ENCODE data around the gene OR2A7.
"Not testable (repeated sequence)": the region's sequence is repeated elsewhere in the genome, so short reads cannot be mapped to it uniquely, and the experiment has no call there.

Gene OR2A7

DNA sequence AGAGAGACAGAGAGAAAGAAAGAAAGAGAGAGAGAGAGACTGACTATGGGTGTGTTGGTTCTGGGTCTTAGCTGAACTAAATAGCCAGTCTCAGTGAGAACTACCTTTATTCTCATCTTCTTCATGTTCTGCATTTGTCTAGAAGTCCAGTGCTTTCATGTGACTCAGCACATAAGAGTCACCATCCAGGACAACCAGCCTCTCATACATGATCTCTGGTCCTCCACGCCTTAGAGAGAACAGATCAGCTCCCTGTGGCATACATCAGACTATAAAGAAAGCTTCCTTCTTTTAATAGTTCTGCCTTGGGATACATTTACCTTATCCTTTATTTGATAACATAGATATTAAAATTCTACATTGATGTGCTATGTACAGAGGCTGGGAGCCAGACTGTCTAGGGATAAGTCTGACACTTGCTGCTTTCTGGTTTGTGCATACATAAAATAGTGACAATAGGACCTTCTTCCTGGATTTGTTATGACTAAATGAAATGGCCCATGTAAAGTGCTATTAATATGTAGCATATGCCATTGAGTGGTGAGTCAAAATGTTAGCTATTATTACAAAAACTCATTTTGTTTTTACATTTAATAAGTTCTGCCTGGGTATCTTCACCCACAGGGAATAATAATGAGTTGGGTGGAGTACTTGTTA, 16.8 kb downstream of the OR2A7 start:
- not testable (repeated sequence) for DNase-seq

GRCh38 chr7:144246967-144247366, 17.6 kb downstream of the OR2A7 start:
- DNase-seq: not testable (repeated sequence)

DNA sequence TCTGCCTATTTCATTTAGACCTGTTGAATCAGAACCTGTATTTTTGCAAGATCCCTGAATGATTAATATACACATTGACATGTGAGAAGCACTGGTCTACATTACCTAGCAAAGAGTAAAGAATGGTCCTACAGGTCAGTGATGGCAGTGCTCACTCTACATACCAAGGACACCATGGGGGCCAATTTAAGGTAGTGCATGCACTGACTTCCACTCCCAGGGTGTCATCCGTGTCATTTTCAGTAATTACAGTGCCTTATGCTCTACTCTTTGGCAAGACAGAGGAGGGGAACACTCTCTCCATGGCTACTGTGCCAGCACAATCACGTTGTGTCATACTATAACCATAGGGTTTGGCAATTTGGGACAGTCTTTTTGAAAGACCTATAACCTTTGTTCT, 19.2 kb downstream of the OR2A7 start:
- DNase-seq: not testable (repeated sequence)

- not testable (repeated sequence) for DNase-seq
Measured at GRCh38 chr7:144239365-144239764, 25.2 kb downstream of the OR2A7 start, which contains the start of gene OR2A42. TSS of gene OR2A42 (minus strand) at chr7:144239605. CDS start at chr7:144232843, 6,762 bp downstream.

DNA sequence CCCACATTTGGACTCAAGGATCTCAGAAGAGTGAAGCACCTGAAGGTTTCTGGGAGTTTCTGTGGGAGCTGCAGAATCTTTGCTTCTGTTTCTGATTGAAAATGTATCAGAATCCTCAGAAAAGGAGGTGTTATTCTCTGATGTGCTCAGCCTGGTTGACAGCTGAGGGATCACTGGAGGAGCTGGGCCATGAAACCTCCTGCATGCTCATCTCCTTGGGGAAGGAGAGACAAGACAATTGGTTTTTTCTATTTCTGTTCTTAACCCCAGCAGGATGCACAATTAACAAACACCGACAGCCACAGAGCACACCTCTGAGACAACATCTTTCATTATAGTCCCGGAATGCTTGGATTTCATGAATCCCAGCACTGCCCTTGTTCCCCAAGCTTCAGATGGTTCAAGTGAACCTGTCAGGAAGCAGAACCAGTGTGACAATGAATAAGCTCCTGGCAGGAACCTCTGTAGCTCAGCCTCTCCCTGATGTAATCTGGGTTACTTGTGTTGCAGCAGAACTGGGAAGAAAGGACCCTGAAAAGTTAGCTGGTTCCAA, 26.0 kb downstream of the OR2A7 start:
- not testable (repeated sequence) for DNase-seq

DNA sequence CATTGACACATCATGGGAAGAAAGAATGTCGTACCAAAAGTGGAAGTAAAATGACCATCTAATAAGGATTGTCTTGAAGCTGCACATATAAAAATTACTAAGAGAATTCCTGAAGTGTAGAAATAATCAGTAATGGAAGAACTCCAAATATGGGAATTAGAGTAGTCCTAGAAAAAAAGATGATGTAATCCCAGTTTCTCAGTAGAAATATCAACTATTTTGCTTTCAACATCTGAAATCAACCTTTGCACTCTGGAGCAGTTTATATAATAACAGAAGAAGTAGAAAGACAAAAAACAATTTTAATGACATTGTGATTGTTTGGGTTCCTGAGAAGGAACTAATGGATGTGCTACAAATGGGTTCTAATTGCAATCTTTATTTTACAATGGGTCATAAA, 31.6 kb downstream of the OR2A7 start:
- DNase-seq: not testable (repeated sequence)

- DNase-seq: not testable (repeated sequence)
Measured at GRCh38 chr7:144231027-144231426, 33.6 kb downstream of the OR2A7 start.

GRCh38 chr7:144228810-144229209, 35.8 kb downstream of the OR2A7 start:
- DNase-seq: not testable (repeated sequence)

GRCh38 chr7:144226866-144227265, 37.7 kb downstream of the OR2A7 start:
- DNase-seq: not testable (repeated sequence)

DNA sequence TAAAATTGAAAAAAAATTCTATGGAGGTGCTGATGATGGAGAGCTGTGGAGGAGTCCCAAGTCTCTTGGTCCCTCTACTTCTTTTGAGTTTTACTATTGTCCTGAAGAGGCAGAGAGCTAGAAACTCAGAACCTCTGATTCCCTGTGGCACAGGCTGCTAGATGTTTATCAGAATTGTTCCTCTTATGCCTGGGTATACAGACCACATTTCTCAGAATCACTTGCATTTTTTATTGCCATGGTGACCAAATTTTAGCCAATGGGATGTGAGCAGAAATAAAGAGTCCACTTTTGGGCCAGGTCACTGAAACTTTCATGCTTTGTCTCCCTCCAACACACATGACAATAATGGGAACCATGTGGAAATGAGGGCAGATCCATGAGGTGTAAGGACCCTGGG, 40.9 kb downstream of the OR2A7 start:
- DNase-seq: not testable (repeated sequence)

DNA sequence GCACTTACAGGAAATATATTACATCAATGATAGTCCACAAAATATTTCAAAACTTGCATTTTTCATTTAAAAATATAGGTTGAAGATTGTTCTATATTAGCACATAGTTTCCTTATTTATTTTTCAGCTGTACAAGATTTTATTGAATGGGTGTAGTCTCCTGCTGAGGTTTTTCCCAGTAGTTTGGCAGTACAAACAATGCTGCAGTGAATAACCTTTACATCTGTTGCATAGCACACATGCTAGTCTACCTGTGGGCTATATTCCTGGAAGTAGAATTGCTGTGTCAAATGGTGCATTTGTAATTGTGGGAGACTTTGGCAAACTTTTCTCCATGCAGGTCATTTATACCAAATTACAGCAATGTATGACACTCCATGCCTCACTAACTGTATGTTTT, 44.1 kb downstream of the OR2A7 start:
- DNase-seq: not testable (repeated sequence)

DNA sequence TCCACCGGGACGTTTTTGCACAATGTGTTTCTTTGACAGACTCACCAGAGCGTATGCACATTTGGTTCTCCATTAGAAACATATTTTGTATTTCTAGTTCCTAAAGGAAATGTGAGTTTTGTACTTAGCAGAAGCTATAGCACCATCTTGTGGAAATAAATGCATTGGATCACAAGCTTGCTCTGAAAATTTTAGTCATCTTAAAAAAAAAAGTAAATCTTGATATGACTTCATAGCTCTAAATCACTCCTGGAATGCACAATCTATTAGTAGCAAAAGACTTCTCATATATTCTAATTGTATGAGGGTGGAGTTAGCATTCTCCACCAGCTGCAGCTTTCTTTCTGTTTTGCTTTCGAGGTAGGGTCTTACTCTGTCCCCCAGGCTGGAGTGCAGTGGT, 45.4 kb downstream of the OR2A7 start:
- DNase-seq: not testable (repeated sequence)

- DNase-seq: not testable (repeated sequence)
Measured at GRCh38 chr7:144218581-144218980, 46.0 kb downstream of the OR2A7 start.

DNA sequence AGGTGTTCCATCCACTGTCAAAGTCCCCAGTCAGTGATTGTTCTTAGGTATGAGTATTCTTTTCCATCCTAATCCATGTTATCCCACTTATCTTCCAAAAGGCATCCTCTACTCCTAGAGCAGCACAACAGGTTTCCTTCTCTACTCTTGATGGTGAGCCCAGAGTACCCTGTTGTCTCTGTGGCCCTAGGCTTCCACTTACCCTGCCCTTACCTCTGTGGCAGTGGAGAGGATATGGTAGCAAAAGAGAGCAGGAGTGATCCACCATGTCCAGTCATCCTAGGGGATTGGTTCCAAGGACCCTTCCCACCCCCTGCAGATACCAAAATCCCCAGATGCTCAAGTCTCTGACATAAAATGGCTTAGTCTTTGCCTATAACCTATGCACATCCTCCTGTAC, 47.4 kb downstream of the OR2A7 start:
- not testable (repeated sequence) for DNase-seq

All from CD4-positive, alpha-beta T cell treated with Interleukin-10 for 1 hour (primary cell).